Stimulated activated CD4-positive, alpha-beta T cell treated with anti-CD3 and anti-CD28 coated beads, Interleukin-4, amount 100 ng/mL, for 48 hours (primary cell): Measurements from ENCODE around the gene TICRR.

Experiments
- DNase-seq, 2 donors: peaks; one replicate each; pipeline ENCODE4 v3.0.0-alpha.2; 2020; ENCODE audit warnings: low read depth in 2 of 2

The TICRR gene

DNA sequence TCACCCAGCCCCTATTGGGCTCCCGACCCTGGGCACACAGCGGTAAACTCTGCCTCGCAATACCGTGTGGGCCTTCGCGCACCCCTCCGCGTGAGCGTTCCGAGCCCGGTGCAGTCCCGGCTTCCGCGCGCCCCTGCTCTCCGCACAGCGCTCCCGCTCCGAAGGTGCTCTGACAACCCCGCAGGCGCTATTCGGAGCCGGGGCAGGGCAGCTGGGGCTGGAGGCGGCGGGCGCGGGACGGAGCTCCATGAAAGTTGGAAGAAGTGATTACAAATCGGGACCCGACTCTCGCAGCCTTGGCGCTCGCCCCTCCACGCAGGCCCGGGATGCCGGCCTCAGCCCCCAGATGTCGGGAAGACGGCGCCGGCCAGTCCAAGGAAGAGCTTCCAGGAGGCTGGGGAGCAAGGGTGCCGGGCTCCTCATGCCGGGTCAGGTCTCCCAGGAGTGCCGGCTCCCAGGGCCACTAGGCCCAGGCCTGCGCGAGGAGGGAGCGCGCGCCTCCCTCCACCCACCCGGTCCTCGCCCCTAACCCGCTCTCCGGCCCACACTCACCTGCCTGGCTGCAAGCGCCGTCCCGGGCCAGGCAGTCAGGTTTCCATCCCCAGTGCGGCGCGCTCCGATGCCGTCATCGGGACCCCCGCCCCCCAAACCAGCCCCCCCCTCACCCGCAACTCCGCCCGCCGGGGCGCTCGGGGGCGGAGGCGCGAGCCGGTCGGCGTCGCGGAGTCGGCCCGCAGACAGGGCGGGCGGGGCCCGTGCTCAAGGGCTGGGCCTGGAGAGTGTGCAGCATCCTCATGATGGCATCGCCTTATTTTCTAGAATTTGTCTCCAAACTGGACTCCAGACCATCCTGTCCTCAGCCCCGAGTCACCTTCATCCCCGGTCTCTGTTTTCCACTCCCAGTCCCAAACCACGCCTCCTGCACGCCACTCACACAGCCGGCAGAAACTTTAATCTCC is 79.9 kb downstream of the TICRR start, which contains the start of gene KIF7:
Gene KIF7 (minus strand): TSS at position 621 of the 959 bp plus-strand sequence. CDS start 2,537 bp downstream, outside the sequence.
- DNase-seq, result no peak

DNA sequence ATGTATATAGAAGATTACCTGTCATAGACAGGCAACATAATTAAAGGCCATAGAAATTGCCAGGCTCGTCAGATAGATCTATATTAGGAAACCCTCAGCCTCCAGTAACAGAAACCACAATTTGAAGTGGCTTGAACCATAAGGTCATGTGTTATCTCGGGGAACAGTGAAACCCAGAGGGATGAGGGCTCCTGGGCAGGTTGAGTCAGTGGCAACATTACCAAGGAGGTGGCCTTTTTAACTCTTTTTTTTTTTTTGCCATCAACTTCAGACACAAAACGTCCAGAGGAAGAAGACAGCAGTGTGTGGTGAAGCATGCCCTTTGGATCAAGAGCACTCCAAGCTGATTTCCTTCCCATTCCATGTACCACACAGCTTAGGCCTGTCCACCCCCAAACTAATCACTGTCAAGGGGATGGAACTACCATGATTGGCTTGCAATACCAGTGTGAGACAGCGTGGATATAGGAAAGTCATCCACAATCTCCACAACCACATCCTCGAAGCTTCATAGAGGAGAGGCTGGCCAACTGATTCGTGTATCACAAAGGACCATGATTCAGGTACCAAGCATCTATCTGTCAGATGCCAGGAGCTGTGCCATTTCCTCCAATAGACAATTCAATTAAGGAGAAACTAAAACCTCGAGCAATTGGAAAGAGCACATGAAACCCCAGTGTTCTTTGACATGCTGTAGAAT is 81.0 kb downstream of the TICRR start:
- no peak for DNase-seq

DNA sequence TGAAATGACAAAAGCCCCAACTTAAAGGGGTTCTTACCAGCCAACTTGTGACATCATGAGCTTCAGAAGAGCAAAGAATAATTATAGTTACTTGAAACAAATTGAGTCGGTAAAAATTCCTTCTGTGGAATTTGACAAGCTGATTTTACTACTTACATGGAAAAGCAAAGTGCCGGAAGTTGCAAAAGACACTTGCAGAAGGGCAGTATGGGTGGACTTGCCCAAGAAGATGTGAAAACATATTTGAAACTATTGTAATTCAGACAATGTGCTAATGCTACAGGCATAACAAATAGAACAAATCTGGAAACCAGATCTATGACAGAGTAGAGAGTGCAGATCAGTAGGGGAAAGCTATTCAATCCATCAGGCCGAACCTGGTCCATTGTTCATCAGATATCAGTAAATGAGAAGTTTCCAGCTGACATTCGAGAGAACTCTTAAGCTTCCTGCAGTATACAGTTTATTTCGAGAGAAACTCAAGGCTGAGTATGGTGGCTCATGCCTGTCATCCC is 82.5 kb downstream of the TICRR start:
- DNase-seq, result no peak

DNA sequence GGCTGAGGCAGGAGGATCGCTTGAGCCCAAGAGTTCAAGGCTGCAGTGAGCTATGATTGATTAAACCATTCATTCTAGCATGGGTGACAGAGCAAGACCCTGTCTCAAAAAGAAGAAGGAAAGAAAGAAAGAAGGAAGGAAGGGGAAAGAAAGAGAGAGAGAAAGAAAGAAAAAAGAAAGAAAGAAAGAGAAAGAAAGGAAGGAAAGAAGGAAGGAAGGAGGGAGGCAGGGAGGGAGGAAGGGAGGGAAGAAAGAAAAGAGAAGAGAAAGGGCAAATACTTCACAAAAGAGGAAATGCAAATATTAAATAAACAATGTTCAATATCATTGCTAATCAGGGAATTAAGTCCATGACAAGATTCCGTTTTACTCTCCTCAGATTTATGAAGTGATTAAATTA is 84.0 kb downstream of the TICRR start:
- no peak for DNase-seq

DNA sequence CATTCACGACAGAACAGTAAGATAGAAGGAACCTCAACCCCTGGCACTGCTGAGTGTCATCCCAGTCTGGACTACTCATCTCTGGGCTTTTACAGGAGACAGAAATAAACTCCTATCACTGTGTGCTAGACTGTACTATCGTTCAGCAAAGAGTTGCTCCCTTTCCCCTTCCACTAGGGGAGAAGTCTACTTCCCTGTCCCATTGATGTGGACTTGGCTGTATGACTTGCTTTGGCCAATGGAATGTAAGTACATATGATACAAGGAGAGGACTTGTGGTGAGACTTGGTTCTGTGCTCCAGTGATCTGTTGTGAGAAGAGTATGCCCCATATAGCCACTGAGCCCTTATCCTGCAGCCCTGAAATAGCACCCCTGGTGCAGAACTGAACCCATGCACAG is 85.3 kb downstream of the TICRR start:
- no peak for DNase-seq

DNA sequence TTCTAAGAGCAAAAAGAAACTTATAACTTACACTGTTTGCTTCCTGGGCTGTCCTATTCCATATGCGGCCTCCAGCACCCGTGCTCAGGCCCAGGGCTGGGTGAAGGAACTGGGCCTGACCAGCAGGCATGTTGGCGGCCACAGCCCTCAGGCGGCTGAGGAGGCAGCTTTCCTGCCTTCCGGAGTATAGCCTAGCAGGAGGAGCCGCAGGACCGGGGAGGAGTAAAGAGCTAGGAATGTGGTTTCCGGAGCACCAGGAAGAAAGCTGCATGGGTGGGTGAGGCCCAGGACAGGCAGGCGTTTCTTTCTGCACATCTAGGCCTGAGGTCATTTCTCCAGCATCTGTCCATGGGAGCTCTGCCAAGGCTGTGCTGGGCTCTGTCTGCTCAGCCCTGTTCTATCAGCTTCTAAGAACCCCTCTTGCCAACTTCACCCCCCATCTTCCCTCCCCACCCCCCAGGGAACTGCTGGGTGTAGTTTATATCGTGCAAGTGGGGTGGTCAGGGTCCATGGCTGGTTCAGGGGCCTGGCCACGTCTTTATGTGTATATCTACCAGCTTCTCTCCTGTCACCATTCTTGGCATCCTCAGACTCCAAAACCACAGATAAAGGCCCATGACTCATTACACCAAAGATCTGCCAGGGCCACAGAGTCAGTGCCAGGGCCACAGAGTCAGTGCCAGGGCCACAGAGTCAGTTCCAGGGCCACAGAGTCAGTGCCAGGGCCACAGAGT is 87.8 kb downstream of the TICRR start:
- no peak for DNase-seq

DNA sequence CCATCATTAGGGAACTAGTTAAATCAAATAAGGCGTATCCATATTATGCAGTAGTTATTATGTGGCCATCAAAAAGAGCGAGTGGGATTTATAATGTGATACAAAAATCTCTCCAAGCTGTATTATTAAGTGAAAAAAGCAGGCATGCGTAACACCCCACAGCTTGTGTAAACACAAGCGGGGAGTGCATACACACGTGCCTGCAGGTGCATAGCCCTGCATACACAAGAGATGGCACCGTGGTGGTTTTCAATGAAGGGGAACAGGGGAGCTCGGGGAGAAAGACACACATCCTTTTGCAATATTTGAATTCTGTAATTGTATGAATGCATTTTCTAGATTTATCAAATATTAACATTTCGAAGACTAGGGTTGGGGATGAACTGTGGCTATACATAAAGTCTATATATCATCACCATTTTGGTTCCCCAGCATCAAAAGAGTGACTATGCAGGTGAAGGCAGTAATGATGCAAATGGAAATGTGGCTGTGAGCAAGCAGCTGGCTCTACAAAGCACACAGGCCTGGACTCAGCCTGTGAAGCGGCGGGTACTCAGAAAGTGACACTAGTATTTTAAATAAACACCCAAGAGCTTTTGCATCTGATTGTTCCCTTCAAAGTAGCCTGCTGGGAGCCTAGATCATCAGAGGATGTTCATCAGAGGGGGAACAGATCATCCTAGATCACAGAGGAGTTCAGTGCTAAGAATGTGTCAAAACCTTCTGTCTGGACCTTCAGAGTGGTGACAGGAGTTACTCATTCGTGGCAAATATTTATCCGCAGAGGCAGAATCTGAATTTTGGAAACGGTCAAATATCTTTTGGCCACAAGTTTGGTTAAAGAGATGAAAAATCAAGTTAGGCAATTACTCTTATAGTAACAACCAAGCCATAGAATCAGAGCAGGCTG is 89.4 kb downstream of the TICRR start:
- DNase-seq, result no peak

DNA sequence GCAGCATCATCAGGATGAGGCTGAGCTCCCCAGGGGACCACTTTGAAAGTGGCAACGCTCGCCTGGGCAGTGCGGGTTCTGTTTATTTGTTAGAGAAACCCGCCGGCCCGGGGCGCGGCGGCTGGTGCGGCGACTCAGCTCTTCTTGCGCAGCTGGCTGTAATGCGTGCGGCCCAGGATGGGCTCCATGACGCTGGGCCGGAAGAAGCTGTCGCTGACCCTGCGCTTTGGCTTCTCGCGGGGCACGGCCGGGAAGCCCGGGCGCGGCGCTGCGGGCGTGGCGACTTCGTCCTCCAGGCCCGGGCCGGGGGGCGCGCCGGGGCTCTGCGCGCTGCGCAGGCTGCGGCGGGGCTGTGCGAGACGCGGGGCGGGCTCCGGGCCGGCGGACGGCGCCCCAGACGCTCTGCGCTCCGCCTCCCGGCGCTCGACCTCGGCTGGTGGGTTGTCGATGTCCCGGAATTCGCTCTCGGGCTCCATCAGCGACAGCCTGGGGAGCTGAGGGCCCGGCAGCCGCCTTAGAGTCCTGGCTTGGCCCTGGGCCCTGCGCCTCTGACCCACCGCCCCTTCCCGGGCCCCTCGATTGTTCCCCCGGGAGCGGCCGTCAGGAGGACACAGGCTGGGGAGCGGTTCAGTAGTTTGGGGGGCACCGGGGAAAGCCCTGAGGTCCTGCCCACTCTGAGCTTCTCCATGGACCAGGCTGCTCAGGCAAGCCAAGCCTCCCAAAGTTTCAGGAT is 90.3 kb downstream of the TICRR start:
- DNase-seq, result no peak

DNA sequence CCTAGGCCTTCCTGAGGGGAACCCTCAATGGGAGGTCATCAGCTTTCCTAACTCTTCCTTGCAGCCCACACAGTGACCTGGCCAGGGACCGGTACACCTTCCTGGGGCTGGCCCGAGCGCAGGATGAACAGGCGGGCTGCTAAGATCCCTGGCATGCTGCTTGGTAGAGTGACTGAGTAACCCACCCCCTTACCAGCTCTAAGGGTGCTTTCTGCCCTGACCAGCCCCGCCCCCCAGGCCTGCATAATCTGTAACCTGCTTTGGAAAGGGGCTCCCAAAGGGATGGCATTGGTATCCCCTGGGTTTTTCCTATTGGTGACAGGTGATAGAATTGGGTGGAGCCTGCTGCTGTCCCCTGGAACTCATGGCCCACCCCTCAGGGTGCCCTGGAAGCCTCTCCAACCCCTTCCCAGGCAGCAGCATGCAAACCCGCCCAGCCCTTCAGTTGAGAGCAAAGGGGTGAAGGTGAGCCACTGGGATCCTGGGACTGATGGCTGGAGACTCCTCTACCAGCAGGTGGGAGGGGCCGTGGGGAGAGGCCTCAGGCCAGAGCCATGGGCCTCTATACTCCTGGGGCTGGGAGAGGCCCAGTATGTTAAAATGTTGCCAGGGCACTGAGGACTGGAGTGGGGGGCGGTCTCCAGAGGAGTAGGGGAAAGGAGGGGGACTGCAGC is 91.1 kb downstream of the TICRR start:
- no peak for DNase-seq

DNA sequence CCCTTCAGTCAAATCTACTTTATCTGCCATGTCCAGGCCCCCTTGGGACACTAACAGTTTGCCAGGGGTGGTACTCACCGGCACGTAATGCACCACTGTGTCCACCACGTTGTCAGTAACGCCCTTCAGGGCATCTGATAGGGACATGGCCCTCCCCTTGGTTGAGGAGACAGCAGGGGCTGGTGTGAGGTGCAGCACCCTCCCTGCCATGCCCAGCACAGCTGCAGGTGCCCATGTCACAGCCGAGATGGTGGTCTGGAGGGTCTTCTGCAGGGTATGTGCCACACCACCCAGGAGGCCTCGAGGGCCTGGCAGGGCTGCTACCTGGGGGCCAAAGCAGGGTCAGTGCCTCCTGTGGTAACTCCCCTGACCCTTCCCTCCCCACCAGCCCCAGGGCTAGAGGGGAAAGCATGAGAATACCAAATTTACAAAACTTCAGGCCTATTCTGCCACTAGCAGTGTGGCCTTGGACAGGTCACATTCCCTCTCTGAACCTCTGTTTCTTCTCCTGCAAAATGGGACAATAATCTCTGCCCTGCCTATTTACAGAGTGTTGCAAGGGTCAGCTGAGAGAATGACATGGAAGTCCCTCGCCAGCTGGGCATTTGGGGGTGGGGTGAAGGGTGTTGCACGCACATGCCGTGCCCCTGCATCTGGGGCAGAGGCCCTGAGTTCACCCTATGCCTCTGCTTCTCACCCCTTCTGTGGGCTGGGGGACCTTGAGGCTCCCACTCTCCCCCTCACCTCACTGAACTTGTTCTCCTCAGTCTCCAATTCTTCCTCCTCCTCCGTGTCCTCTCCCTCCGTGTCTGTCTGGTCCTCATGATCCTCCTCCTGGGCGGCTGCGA is 91.8 kb downstream of the TICRR start:
- no peak for DNase-seq

DNA sequence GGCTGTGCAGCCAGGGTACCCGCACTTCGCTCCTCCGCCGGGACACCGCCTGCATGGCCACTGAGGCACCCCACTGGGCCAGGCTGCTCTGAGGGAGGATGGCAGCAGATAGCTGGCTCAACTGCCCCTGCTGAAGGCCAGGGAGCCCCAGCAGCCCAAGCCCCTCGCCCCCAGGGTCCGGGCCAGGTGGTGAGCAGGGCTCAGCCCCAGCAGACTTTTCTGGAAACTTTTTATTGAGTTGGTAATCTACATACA is 92.4 kb downstream of the TICRR start:
- no peak for DNase-seq

DNA sequence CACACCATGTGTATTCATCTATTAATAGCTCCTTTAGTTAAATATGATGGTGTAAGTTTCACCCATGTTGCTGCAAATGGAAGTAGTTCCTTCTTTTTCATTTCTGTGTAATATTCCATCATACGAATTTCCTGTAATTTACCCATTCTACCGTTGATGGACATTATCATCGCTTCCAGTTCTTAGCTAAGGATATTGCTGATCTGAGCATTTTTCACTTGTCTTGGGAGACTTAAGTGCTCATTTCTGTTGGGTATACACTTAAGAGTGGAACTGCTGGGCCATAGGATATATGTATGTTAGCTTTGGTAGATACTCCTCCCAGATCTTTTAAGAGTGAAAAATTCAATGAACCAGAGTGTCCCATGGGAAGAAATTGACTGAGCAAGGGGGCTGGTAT is 92.9 kb downstream of the TICRR start:
- no peak for DNase-seq

DNA sequence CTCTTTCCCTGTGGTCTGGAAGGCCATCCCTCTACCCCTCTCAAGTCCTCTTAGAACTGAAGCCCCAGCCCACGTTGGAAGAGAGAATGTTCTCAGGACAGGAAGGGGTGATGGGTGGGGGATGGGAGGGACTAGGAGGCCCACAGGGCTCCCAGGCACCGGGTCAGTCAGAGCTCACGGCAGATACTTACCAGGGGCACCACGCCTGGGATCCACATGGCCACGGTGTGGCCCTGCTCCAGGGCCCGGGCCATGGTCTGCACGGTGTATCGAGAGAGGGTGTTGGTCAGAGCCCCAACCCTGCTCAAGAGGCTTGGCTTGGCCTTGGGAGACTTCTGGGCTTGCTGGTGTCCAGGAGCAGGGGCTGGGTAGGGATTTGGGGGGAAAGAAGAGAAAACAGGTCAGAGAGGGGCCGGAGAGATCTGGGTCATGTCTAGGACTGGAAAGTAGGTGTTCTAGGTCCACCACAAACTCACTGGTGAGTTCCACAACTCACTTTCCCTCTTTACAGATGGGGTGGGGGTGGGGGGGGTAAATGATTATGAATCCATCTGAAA is 94.1 kb downstream of the TICRR start:
- no peak for DNase-seq

DNA sequence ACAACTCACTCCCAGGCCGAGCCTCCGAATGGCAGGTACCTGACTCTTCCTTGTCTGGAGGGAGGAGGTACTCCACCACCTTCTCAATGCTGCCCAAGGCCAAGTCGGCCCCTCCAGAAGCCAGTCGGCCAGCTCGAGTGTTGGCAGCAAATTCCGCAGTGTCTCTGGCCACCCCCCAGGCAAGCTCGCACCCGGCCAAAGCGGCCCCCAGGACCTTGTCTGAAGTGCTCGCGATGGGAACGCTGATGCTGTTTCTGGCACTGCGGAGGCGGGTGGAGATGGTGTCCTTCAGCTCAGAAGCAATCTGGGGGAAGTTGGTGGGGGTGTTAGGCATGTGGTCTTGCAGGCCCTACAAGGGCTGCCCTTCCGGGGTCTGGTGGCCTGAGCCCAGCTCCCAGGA is 94.7 kb downstream of the TICRR start:
- no peak for DNase-seq

DNA sequence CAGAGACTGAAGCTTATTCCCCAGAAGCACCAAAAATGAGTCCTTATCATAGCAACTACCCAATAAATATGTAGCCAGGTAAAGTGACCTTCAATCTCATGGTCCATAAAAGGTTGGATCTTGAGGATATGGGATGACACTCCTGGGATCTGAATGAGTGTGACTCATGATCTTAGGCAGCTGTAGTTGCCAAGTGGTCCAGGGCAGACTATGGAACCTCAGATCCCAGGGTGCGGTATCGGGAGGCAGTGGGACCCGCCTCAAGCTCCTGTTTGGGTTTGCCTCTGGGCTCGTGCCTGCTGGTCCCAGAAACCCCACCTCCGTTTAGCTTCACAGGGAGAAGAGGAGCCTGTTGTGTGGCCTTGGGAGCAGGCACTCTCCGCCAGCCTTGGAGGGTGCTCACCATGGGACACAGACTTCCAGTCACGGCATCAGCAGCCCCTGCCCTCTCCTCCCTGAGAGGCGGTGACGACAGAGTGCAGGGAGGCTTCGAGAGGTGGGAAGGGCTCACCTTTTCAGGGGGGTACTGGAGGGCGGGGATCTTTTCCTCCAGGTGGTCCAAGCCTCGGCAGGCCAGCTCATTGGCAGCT is 95.8 kb downstream of the TICRR start:
- DNase-seq, result no peak

DNA sequence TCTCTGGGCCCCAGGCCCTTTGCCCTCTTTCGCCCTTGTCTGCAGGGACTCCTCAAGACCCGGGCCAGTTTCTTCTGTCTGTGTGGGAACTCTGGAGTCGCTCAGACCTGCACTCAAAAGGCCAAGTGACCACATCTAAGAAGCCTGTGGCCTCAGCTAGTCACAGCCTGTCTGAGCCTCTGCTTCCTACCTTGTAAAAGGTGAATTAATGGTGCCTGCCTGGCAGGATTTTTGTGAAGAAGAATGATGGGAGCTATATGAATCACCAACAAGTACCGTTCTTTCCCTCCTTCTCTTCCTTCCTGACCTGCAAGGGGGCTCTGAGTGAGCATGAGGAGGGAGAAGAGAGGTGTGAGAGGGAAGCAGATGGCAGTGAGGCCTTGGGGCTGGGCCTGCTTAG is 96.4 kb downstream of the TICRR start:
- no peak for DNase-seq

DNA sequence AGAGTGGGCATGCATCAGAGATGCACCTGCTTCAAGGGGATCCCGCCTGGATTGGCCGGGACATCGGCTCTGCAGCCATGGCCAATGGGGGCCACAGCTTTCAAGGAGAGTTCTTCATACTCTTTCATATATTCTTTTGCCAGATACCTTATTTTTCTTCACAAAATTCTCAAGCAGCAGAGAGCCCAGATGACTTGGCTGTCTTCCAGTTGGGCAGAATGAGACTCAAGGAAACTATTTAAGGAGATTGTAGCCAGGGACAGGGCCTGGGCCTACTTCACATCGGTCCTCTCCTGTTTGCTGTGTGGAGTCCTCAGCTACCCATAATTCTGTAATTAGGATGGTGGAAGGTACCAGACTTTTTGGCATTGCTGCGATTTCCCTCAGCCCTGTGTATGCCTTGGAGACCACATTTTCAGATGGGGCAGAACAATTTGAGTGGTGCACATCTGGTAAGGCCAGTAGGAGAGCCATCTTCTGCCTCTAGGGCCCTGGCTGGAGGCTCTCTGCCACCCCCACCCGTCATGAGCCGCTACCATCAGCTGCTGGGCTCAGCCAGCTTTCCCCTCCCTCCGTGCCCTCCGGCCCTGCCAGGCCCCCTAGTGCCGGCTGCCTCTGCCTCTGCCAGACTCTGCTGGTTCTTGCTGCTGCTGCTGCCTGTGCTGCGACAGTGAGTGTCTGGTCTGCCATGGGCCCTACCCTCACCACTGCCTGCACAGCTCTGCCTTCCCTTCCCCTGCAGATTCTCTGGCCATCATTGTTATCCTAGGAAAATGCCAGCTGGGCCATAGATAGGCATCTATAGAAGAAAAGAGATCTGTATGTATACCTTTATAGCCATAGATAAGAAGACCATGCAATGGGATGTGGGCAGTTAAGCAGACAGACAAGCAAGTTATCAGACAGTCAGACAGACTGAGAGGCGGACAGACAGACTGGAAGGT is 97.2 kb downstream of the TICRR start:
- no peak for DNase-seq
